SK-N-SH (cell line): Measurements from ENCODE around the gene OR5C1. TPM values are rescaled to one million over a fixed set of nuclear protein-coding genes. Genes with fewer than 3 reads are reported as not detected.

Source experiments
- CTCF ChIA-PET: fragments of 300-600, 350-600 bp; formaldehyde crosslinking; extraction: SDS; loops from one replicate; lab custom pipeline; 2021; lab: Yijun Ruan, JAX
- POLR2A ChIA-PET: fragments of 350-600 bp; sonication (Branson Sonifier 250); formaldehyde crosslinking; extraction: SDS; loops from one replicate; lab custom pipeline; 2020; ENCODE audit warnings: antibody characterized with exemption, inconsistent platforms; lab: Yijun Ruan, JAX
- DNase-seq: peaks from one replicate; pipeline ENCODE4 v3.0.0; 2012
- H2AFZ ChIP-seq: fragments of 200-600 bp; sonication (generic); 2 replicates; pipeline ENCODE4 v1.8.1; 2016; ENCODE audit warnings: antibody characterized with exemption, mild to moderate bottlenecking, low read depth
- H3F3A ChIP-seq: fragments of 200-600 bp; sonication (generic); replicated peaks from 2 replicates; pipeline ENCODE3; 2016; ENCODE audit warnings: antibody characterized with exemption, mild to moderate bottlenecking; ENCODE audit not compliant: insufficient read depth
- H3K27ac ChIP-seq, 2 experiments: fragments of 200-500 bp in 1 of 2; fragments of 200-600 bp in 1 of 2; sonication (Bioruptor generic) in 1 of 2; sonication (generic), shearing (Covaris generic) in 1 of 2; 2 replicates each; pipeline versions ENCODE4 v1.5.1 to v1.6.1; 2014 to 2016; ENCODE audit warnings: low read depth in 2 of 2, inconsistent platforms in 1 of 2, low read length in 1 of 2, mild to moderate bottlenecking in 1 of 2, mixed read lengths in 1 of 2
- H3K27me3 ChIP-seq: fragments of 200-600 bp; sonication (generic), shearing (Covaris generic); 2 replicates; pipeline ENCODE4 v1.6.1; 2016; ENCODE audit warnings: mixed run types; ENCODE audit not compliant: insufficient read depth
- H3K36me3 ChIP-seq, 2 experiments: fragments of 200-500 bp in 1 of 2; fragments of 200-600 bp in 1 of 2; sonication (Bioruptor generic) in 1 of 2; sonication (generic) in 1 of 2; replicated peaks in 1 of 2; 2 replicates each; pipeline versions ENCODE3 to v1.5.1; 2014 to 2016; ENCODE audit warnings: low read length in 1 of 2, mild to moderate bottlenecking in 1 of 2; ENCODE audit not compliant: insufficient read depth in 2 of 2, control insufficient read depth in 1 of 2
- H3K4me1 ChIP-seq, 2 experiments: fragments of 200-500 bp in 1 of 2; fragments of 200-600 bp in 1 of 2; sonication (Bioruptor generic) in 1 of 2; sonication (generic), shearing (Covaris generic) in 1 of 2; 2 replicates each; pipeline versions ENCODE4 v1.5.1 to v1.6.1; 2014 to 2016; ENCODE audit warnings: low read depth in 1 of 2, low read length in 1 of 2, mixed run types in 1 of 2; ENCODE audit not compliant: insufficient read depth in 2 of 2, control insufficient read depth in 1 of 2
- H3K4me2 ChIP-seq: fragments of 200-600 bp; sonication (generic), shearing (Covaris generic); 2 replicates; pipeline ENCODE4 v1.6.1; 2017; ENCODE audit warnings: mixed run types
- H3K4me3 ChIP-seq, 2 experiments: fragments of 200-500 bp in 1 of 2; fragments of 200-600 bp in 1 of 2; sonication (Bioruptor generic) in 1 of 2; sonication (generic), shearing (Covaris generic) in 1 of 2; 2 replicates each; pipeline versions ENCODE4 v1.5.1 to v1.8.1; 2014 to 2016; ENCODE audit warnings: low read depth in 2 of 2, inconsistent platforms in 1 of 2, low read length in 1 of 2, mild to moderate bottlenecking in 1 of 2, mixed read lengths in 1 of 2, moderate library complexity in 1 of 2
- H3K79me2 ChIP-seq: fragments of 200-600 bp; sonication (generic); 2 replicates; pipeline ENCODE4 v1.8.1; 2017; ENCODE audit warnings: mild to moderate bottlenecking; ENCODE audit not compliant: insufficient read depth
- H3K9ac ChIP-seq: fragments of 200-600 bp; sonication (generic); 2 replicates; pipeline ENCODE4 v1.6.1; 2017; ENCODE audit warnings: mixed run types
- H3K9me2 ChIP-seq: fragments of 200-600 bp; sonication (generic); 2 replicates; pipeline ENCODE4 v1.6.1; 2017; ENCODE audit warnings: mixed run types
- H3K9me3 ChIP-seq: fragments of 200-600 bp; sonication (generic); 2 replicates; pipeline ENCODE4 v1.6.1; 2017; ENCODE audit warnings: mixed run types, mild to moderate bottlenecking, moderate library complexity
- H4K20me1 ChIP-seq: fragments of 200-600 bp; sonication (generic); 2 replicates; pipeline ENCODE4 v1.6.1; 2017; ENCODE audit warnings: mild to moderate bottlenecking, mixed run types; ENCODE audit not compliant: insufficient read depth
- CTCF ChIP-seq: fragments of 200-600 bp; sonication (generic); IDR thresholded peaks from 2 replicates; pipeline ENCODE4 v1.6.1; 2017; ENCODE audit warnings: antibody characterized with exemption, mild to moderate bottlenecking, moderate library complexity
- EZH2phosphoT487 ChIP-seq: fragments of 200-600 bp; sonication (generic); IDR thresholded peaks from 2 replicates; pipeline ENCODE4 v1.6.1; 2017; ENCODE audit warnings: low read depth, mixed run types, mild to moderate bottlenecking, antibody characterized with exemption, moderate library complexity, borderline replicate concordance
- FOXJ3 ChIP-seq: sonication (generic); formaldehyde crosslinking; IDR thresholded peaks from 2 replicates; pipeline ENCODE4 v1.5.1; 2020; ENCODE audit warnings: mild to moderate bottlenecking, missing genetic modification reagents
- FOXM1 ChIP-seq: IDR thresholded peaks from 2 replicates; pipeline ENCODE4 v1.4.0; 2012; ENCODE audit warnings: low read depth, mild to moderate bottlenecking
- GABPA ChIP-seq: IDR thresholded peaks from 2 replicates; pipeline ENCODE4 v1.4.0; 2012; ENCODE audit warnings: low read depth, mild to moderate bottlenecking
- JUND ChIP-seq: IDR thresholded peaks from 2 replicates; pipeline ENCODE4 v1.4.0; 2012
- MEF2A ChIP-seq: IDR thresholded peaks from 2 replicates; pipeline ENCODE4 v1.4.0; 2012; ENCODE audit warnings: low read depth, borderline replicate concordance
- MXI1 ChIP-seq: IDR thresholded peaks from 2 replicates; pipeline ENCODE4 v1.6.1; 2012; ENCODE audit warnings: mild to moderate bottlenecking, low read depth, low read length, improper control_type of control experiment
- POLR2AphosphoS5 ChIP-seq: IDR thresholded peaks from 2 replicates; pipeline ENCODE4 v1.6.1; 2012; ENCODE audit warnings: low read depth, low read length
- SMC3 ChIP-seq: IDR thresholded peaks from 2 replicates; pipeline ENCODE4 v1.6.1; 2012; ENCODE audit warnings: low read depth, low read length, improper control_type of control experiment
- USF1 ChIP-seq: IDR thresholded peaks from 2 replicates; pipeline ENCODE4 v1.4.0; 2012; ENCODE audit warnings: low read depth, borderline replicate concordance
- YY1 ChIP-seq: IDR thresholded peaks from 2 replicates; pipeline ENCODE4 v1.4.0; 2012; ENCODE audit warnings: low read depth, mild to moderate bottlenecking
- ZBTB33 ChIP-seq: IDR thresholded peaks from 2 replicates; pipeline ENCODE4 v1.4.0; 2012; ENCODE audit warnings: low read depth, borderline replicate concordance
- WGBS: methylation state at CpG from one replicate; pipeline ENCODE4 v1.1.6; 2017; ENCODE audit warnings: low lambda C conversion rate; 5-methylcytosine and 5-hydroxymethylcytosine counted together
- polyA plus RNA-seq, 3 experiments: library from polyadenylated mRNA; depleted of rRNA; stranded (reverse); fragments of >200 nt; gene quantifications; 2 replicates each; pipeline ENCODE4 v1.2.3, GENCODE V29; 2012
- TF ChIP-seq, protein P1 (sequence below): IDR thresholded peaks from 2 replicates; pipeline ENCODE4 v1.6.1; 2012; ENCODE audit warnings: mild to moderate bottlenecking, low read depth, low read length, moderate library complexity
- TF ChIP-seq, protein P2 (sequence below): fragments of 150-350 bp; IDR thresholded peaks from 2 replicates; pipeline ENCODE4 v1.6.1; 2016; ENCODE audit warnings: mild to moderate bottlenecking, low read depth, low read length

The OR5C1 gene
- polyA plus RNA-seq, 1 of the 3 experiments (the other 2 are of a cell fraction), result not detected

DNA sequence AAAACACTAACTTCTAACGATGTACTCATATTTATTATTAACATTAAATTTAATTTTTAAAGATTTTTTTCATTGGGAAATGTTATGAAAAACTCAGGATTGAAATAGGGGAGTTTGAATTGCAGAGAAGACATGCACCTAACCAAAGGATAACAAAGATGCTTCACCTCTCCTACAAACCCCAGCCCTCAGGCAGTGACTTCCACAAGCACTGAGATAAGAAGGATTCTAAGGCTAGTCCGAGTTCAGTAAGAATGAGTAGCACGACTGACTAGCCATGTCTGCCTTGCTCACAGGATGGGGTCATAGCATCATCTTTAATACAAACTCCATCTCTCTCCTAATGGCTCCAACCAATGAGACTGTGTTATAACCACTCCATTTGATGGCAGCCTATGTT, 7.1 kb upstream of the OR5C1 start:
- Histone ChIP-seq H3K4me1 (no peaks in the 10 kb centered on the region), H2AFZ (no peak overlapping the region), H4K20me1 (no peaks in the 10 kb centered on the region), H3K79me2 (no peaks in the 10 kb centered on the region), H3K9me3 (no peaks in the 10 kb centered on the region), H3K4me2 (no peak overlapping the region), H3K9me2 (no peaks in the 10 kb centered on the region), H3K27me3 (no peaks in the 10 kb centered on the region; the same call in 1 of the 2 replicates), H3K36me3 (no peaks in the 10 kb centered on the region), H3K4me3 (no peak overlapping the region), H3K27ac (no peak overlapping the region), H3F3A (no peaks in the 10 kb centered on the region), H3K9ac (no peak overlapping the region)
- POLR2A ChIA-PET, result no interaction called here
- WGBS, result under 1% methylated on average over 3 of the region's 3 CpGs
- DNase-seq, result no peak
- CTCF ChIA-PET, result no interaction called here
- TF ChIP-seq JUND, result no peak
- no peak for TF ChIP-seq CTCF
- no peak for TF ChIP-seq EZH2phosphoT487
- no peak for TF ChIP-seq ZBTB33
- no peak for TF ChIP-seq USF1
- TF ChIP-seq POLR2AphosphoS5, result no peak
- TF ChIP-seq YY1, result no peak
- TF ChIP-seq SMC3, result no peak
- TF ChIP-seq MXI1, result no peak
- TF ChIP-seq, protein P1, sequence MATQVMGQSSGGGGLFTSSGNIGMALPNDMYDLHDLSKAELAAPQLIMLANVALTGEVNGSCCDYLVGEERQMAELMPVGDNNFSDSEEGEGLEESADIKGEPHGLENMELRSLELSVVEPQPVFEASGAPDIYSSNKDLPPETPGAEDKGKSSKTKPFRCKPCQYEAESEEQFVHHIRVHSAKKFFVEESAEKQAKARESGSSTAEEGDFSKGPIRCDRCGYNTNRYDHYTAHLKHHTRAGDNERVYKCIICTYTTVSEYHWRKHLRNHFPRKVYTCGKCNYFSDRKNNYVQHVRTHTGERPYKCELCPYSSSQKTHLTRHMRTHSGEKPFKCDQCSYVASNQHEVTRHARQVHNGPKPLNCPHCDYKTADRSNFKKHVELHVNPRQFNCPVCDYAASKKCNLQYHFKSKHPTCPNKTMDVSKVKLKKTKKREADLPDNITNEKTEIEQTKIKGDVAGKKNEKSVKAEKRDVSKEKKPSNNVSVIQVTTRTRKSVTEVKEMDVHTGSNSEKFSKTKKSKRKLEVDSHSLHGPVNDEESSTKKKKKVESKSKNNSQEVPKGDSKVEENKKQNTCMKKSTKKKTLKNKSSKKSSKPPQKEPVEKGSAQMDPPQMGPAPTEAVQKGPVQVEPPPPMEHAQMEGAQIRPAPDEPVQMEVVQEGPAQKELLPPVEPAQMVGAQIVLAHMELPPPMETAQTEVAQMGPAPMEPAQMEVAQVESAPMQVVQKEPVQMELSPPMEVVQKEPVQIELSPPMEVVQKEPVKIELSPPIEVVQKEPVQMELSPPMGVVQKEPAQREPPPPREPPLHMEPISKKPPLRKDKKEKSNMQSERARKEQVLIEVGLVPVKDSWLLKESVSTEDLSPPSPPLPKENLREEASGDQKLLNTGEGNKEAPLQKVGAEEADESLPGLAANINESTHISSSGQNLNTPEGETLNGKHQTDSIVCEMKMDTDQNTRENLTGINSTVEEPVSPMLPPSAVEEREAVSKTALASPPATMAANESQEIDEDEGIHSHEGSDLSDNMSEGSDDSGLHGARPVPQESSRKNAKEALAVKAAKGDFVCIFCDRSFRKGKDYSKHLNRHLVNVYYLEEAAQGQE, result no peak
- TF ChIP-seq MEF2A, result no peak
- TF ChIP-seq GABPA, result no peak
- TF ChIP-seq FOXJ3 (CRISPR knock-in tag), result no peak
- no peak for TF ChIP-seq FOXM1
- TF ChIP-seq, protein P2, sequence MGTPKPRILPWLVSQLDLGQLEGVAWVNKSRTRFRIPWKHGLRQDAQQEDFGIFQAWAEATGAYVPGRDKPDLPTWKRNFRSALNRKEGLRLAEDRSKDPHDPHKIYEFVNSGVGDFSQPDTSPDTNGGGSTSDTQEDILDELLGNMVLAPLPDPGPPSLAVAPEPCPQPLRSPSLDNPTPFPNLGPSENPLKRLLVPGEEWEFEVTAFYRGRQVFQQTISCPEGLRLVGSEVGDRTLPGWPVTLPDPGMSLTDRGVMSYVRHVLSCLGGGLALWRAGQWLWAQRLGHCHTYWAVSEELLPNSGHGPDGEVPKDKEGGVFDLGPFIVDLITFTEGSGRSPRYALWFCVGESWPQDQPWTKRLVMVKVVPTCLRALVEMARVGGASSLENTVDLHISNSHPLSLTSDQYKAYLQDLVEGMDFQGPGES, result no peak
